Stimulated activated memory B cell treated with anti-CD40 and anti-IgM and Interleukin-4, amounts not matched to agents 10 μg/mL and 1 μg/mL and 100 μg/mL, for 72 hours (primary cell): ENCODE data around the gene SVIL.
"Not testable (repeated sequence)": the region's sequence is repeated elsewhere in the genome, so short reads cannot be mapped to it uniquely, and the experiment has no call there.

Experiments used
- ATAC-seq: fragments of 150-1000 bp; cut with Tn5 transposase; 2 replicates; pipeline ENCODE4 v1.10.0; 2021
- H3K27ac Mint-ChIP-seq: one replicate; pipeline ENCODE4 v1.8.0; 2022; ENCODE audit warnings: mild to moderate bottlenecking, mixed read lengths
- H3K27me3 Mint-ChIP-seq: one replicate; pipeline ENCODE4 v1.8.0; 2022; ENCODE audit warnings: mixed read lengths
- H3K36me3 Mint-ChIP-seq: one replicate; pipeline ENCODE4 v1.8.0; 2022; ENCODE audit warnings: mixed read lengths
- H3K4me1 Mint-ChIP-seq: one replicate; pipeline ENCODE4 v1.8.0; 2022; ENCODE audit warnings: mixed read lengths
- H3K4me3 Mint-ChIP-seq: one replicate; pipeline ENCODE4 v1.8.0; 2022; ENCODE audit warnings: mild to moderate bottlenecking, moderate library complexity, mixed read lengths
- H3K9me3 Mint-ChIP-seq: one replicate; pipeline ENCODE4 v1.8.0; 2022; ENCODE audit warnings: mixed read lengths

SVIL gene

GRCh38 chr10:29619241-29619669 lies 15.5 kb downstream of the SVIL start:
- H3K27ac Mint-ChIP-seq, result no peak overlapping the region

GRCh38 chr10:29618341-29619171 lies 16.2 kb downstream of the SVIL start:
- Mint-ChIP-seq H3K4me3 (no peak overlapping the region), H3K9me3 (no peaks in the 10 kb centered on the region), H3K36me3 (no peaks in the 10 kb centered on the region), H3K4me1 (no peaks in the 10 kb centered on the region), H3K27ac (no peak overlapping the region), H3K27me3 (no peaks in the 10 kb centered on the region)
- ATAC-seq, result no peak

More at GRCh38 chr10:29619241-29619669, 15.5 kb downstream of the SVIL start:
- H3K36me3 Mint-ChIP-seq, result no peaks in the 10 kb centered on the region
- ATAC-seq, result no peak
- H3K4me1 Mint-ChIP-seq, result no peaks in the 10 kb centered on the region
- H3K9me3 Mint-ChIP-seq, result no peaks in the 10 kb centered on the region
- H3K27me3 Mint-ChIP-seq, result no peaks in the 10 kb centered on the region
- H3K4me3 Mint-ChIP-seq, result no peak overlapping the region

GRCh38 chr10:29617880-29618340 lies 16.9 kb downstream of the SVIL start:
- H3K9me3 Mint-ChIP-seq, result no peaks in the 10 kb centered on the region
- no peak overlapping the region for H3K4me3 Mint-ChIP-seq
- H3K4me1 Mint-ChIP-seq, result no peaks in the 10 kb centered on the region
- no peaks in the 10 kb centered on the region for H3K36me3 Mint-ChIP-seq
- ATAC-seq, result no peak
- H3K27ac Mint-ChIP-seq, result no peak overlapping the region
- H3K27me3 Mint-ChIP-seq, result no peaks in the 10 kb centered on the region

DNA sequence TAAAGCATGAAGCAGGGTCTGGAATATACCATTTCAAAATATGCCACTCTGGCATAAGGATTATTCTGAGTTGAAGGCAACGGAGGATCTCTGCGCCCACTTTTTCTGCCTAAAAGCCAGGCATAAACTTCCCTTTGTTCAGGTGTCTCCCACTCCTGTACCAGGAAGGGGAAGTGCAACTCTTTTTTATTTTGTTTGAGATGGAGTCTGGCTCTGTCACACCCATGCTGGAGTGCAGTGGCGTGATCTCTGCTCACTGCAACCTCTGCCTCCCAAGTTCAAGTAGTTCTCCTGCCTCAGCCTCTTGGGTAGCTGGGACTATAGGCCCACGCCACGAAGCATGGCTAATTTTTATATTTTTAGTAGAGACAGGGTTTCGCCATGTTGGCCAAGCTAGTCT lies 18.2 kb downstream of the SVIL start:
- no peak overlapping the region for H3K4me3 Mint-ChIP-seq
- H3K9me3 Mint-ChIP-seq, result no peaks in the 10 kb centered on the region
- no peaks in the 10 kb centered on the region for H3K27me3 Mint-ChIP-seq
- no peak for ATAC-seq
- H3K36me3 Mint-ChIP-seq, result no peaks in the 10 kb centered on the region
- no peaks in the 10 kb centered on the region for H3K4me1 Mint-ChIP-seq
- no peak overlapping the region for H3K27ac Mint-ChIP-seq

DNA sequence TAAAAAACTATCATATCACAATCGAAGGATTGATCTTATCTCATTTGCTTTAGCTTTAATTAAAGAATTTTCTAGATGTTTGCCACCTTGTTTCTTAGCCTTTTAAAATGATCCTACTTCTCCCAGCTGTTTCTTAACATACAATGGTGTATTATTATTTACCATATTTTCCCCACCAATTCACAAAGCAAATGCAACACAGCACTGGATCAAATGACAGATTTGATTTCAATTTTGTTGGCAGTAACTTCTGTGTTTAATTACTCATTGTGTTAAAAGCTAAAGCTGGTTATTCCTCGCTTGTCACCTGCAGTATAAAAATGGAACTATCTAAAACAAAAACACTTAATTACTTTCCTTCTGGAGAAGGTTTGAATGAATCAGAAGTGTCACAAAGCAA lies 19.6 kb downstream of the SVIL start:
- no peaks in the 10 kb centered on the region for H3K36me3 Mint-ChIP-seq
- no peak for ATAC-seq
- no peak overlapping the region for H3K27ac Mint-ChIP-seq
- no peaks in the 10 kb centered on the region for H3K4me1 Mint-ChIP-seq
- H3K27me3 Mint-ChIP-seq, result peaks cover 12% of the 10 kb centered on the region
- H3K4me3 Mint-ChIP-seq, result no peak overlapping the region
- H3K9me3 Mint-ChIP-seq, result peaks cover 4% of the 10 kb centered on the region

- not testable (repeated sequence) for ATAC-seq, H3K4me1 Mint-ChIP-seq, H3K27ac Mint-ChIP-seq, H3K9me3 Mint-ChIP-seq, H3K4me3 Mint-ChIP-seq, H3K36me3 Mint-ChIP-seq
- H3K27me3 Mint-ChIP-seq, result peaks cover 21% of the 10 kb centered on the region
These were observed 20.5 kb downstream of the SVIL start for GRCh38 chr10:29614289-29614688.

DNA sequence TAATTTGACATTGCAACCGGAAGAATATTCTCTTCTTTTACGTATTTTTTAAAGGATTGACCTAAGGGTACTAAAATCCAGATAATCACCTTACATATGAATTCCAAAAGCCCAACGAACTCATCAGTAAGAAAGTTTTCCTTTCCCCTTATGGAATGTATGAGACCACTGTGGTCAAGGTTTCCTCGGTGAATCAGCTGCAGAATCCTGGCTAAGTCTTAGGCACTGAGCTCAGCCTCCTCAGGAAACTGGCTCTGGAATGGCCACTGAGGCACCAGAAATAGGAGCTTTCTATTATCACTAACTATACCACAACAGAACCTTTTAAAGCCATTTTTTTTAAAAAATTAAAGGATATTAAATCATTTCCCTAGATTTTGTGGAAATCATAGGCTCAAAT lies 21.0 kb downstream of the SVIL start:
- Mint-ChIP-seq H3K9me3 (peaks cover 7% of the 10 kb centered on the region), H3K27ac (no peak overlapping the region), H3K4me3 (no peak overlapping the region), H3K27me3 (peaks cover 23% of the 10 kb centered on the region), H3K36me3 (no peaks in the 10 kb centered on the region), H3K4me1 (no peaks in the 10 kb centered on the region)
- ATAC-seq, result no peak

DNA sequence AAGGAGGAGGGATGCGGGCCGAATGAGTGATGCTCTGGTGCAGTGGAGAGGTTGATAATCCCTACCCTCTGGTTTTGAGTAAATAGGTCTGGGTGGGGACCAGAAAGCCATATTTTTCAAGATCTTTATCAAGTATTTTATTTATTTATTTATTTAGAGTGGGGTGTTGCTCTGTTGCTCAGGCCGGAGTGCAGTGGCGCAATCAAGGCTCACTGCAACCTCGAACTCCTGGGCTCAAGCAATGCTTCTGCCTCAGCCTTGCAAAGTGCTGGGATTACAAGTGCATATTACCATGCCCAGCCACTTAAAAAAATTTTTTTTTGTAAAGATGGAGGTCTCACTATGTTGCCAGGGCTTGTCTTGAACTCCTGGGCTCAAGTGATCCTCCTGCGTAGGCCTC lies 21.6 kb downstream of the SVIL start:
- no peaks in the 10 kb centered on the region for H3K36me3 Mint-ChIP-seq
- no peak overlapping the region for H3K4me3 Mint-ChIP-seq
- H3K27ac Mint-ChIP-seq, result no peak overlapping the region
- no peak for ATAC-seq
- H3K27me3 Mint-ChIP-seq, result peaks cover 23% of the 10 kb centered on the region
- peaks cover 7% of the 10 kb centered on the region for H3K9me3 Mint-ChIP-seq
- no peaks in the 10 kb centered on the region for H3K4me1 Mint-ChIP-seq

DNA sequence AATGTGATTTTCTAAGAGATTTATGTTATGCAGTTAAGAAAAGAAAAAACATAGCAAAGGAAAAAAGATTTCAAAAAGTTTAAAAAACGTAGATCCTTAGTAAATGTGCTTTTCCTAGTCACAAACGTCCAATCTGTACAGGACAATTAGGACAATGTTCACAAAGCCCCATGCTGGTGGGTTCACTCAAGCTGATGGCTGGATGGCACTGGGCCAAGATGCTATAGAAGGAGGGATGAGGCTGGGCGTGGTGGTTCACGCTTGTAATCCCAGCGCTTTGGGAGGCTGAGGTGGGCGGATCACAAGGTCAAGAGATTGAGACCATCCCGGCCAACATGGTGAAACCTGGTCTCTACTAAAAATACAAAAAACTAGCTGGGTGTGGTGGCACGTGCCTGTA lies 22.1 kb downstream of the SVIL start:
- no peaks in the 10 kb centered on the region for H3K4me1 Mint-ChIP-seq
- no peak overlapping the region for H3K4me3 Mint-ChIP-seq
- H3K27ac Mint-ChIP-seq, result no peak overlapping the region
- H3K36me3 Mint-ChIP-seq, result no peaks in the 10 kb centered on the region
- ATAC-seq, result no peak
- peaks cover 23% of the 10 kb centered on the region for H3K27me3 Mint-ChIP-seq
- peaks cover 7% of the 10 kb centered on the region for H3K9me3 Mint-ChIP-seq

GRCh38 chr10:29611781-29612381 lies 22.9 kb downstream of the SVIL start:
- peaks cover 23% of the 10 kb centered on the region for H3K27me3 Mint-ChIP-seq
- peaks cover 7% of the 10 kb centered on the region for H3K9me3 Mint-ChIP-seq
- H3K4me3 Mint-ChIP-seq, result no peak overlapping the region
- no peak overlapping the region for H3K27ac Mint-ChIP-seq
- H3K36me3 Mint-ChIP-seq, result no peaks in the 10 kb centered on the region
- no peaks in the 10 kb centered on the region for H3K4me1 Mint-ChIP-seq
- no peak for ATAC-seq

- Mint-ChIP-seq H3K27me3 (peaks cover 23% of the 10 kb centered on the region), H3K27ac (no peak overlapping the region), H3K36me3 (no peaks in the 10 kb centered on the region), H3K4me1 (no peaks in the 10 kb centered on the region), H3K9me3 (peaks cover 7% of the 10 kb centered on the region), H3K4me3 (no peak overlapping the region)
- no peak for ATAC-seq
These were observed 23.7 kb downstream of the SVIL start for GRCh38 chr10:29610876-29611647.

GRCh38 chr10:29610331-29610730 lies 24.4 kb downstream of the SVIL start:
- H3K4me1 Mint-ChIP-seq, ATAC-seq, H3K4me3 Mint-ChIP-seq, H3K27ac Mint-ChIP-seq, H3K36me3 Mint-ChIP-seq, H3K9me3 Mint-ChIP-seq: not testable (repeated sequence)
- H3K27me3 Mint-ChIP-seq, result peaks cover 23% of the 10 kb centered on the region

DNA sequence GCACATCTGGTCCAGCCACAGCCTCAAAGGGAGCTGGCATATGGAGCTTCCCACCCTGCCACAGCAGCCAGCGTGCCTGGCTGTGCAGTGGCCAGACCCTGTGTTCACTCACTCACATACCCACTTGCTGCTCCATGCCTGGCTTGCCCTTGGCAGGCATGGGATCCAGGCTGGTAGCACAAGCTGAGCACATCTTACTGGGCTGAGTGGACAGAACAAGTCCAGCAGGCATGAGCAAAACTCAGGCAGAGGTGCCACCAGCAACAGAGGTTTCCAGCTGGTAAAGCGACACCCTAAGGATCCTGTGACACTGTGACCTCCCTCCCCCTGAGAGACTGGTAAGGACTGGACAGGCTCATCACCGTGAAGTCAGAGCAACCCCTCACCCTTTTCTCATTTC lies 25.1 kb downstream of the SVIL start:
- no peak for ATAC-seq
- H3K4me3 Mint-ChIP-seq, result no peak overlapping the region

DNA sequence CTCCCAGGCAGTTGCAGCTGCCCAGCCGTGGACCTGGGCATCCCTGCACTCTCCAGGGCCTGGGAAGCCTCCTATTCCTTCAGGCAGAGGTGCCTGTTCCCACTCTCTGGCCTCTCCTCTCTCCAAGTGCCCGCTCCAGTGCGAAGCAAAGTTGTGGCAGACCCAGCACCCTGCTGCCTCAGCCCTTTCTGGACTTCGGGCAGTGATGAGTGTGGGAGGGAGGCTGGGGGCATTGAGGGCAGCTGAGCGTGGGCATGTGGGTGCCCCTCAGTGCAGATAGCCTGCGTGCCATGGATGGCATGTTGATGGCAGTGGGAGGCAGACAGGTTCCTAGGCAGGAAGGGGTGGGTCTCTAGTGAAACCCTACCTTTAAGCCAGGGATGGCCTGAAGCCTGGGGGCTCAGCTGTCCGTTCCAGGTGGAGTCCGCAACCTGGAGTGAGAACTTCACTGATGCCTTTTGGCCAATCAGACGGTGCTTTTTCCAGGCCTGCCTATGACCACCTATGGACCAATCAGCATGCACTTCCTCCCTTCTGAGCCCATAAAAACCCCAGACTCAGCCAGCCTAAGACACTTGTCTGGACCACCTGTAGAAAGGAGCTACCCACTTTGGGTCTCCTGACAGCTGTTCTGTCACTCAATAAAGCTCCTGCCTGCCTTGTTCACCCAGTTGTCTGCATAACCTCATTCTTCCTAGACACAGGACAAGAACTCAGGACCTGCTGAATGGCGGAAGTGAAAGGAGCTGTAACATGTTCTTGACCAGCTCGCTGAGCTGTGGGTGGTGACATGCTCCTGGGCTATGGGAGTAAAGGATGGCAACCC lies 26.1 kb downstream of the SVIL start:
- Mint-ChIP-seq H3K4me1 (no peaks in the 10 kb centered on the region), H3K9me3 (peaks cover 7% of the 10 kb centered on the region), H3K4me3 (no peak overlapping the region), H3K27ac (no peak overlapping the region), H3K36me3 (no peaks in the 10 kb centered on the region), H3K27me3 (peaks cover 23% of the 10 kb centered on the region)
- no peak for ATAC-seq

More for the DNA sequence above, 25.1 kb downstream of the SVIL start:
- Mint-ChIP-seq H3K4me1 (no peaks in the 10 kb centered on the region), H3K27ac (no peak overlapping the region), H3K36me3 (no peaks in the 10 kb centered on the region), H3K27me3 (peaks cover 23% of the 10 kb centered on the region), H3K9me3 (peaks cover 7% of the 10 kb centered on the region)

- Mint-ChIP-seq H3K4me1 (no peaks in the 10 kb centered on the region), H3K27ac (no peak overlapping the region), H3K4me3 (no peak overlapping the region), H3K27me3 (peaks cover 23% of the 10 kb centered on the region), H3K9me3 (peaks cover 7% of the 10 kb centered on the region), H3K36me3 (no peaks in the 10 kb centered on the region)
- ATAC-seq, result no peak
These were observed 26.7 kb downstream of the SVIL start for GRCh38 chr10:29608062-29608461.
